Activated CD4-positive, alpha-beta T cell treated with anti-CD3 and anti-CD28 coated beads, Interleukin-2, Interleukin-4, amounts not matched to agents 100 ng/mL and 50 ng/mL, durations not matched to agents 16 hours and 8 hours (primary cell): ENCODE results near the gene PPFIBP1.
"Not testable (repeated sequence)": the region's sequence is repeated elsewhere in the genome, so short reads cannot be mapped to it uniquely, and the experiment has no call there.

Experiments used
- DNase-seq: peaks from one replicate; pipeline ENCODE4 v3.0.0-alpha.2; 2020; ENCODE audit warnings: low spot score

PPFIBP1 gene

DNA sequence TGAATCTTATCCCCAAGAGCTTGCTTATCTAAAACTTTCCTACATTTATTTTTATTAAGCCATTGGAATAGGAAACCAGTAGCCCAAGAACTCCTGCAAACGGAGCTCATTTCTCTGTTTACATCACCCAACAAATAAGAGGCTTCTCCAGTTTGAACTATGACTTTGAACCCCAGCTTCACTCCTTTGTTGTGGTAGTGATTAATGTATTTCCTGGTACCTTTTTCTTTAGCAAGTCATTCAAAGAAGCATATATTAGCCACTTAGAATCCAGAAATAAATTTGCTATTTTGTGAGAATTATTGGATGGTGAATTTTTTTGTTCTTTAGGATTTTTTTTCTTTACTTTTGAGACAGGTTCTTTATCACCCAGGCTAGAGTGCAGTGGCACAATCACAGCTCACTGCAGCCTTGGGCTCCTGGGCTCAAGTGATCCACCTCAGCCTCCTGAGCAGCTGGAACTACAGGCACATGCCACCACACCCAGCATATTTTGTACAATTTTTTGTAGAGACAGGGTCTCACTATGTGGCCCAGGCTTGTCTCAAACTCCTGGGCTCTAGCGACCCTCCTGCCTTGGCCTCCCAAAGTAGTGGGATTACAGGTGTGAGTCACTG, 104.0 kb downstream of the PPFIBP1 start:
- DNase-seq = peak; percentile 25

DNA sequence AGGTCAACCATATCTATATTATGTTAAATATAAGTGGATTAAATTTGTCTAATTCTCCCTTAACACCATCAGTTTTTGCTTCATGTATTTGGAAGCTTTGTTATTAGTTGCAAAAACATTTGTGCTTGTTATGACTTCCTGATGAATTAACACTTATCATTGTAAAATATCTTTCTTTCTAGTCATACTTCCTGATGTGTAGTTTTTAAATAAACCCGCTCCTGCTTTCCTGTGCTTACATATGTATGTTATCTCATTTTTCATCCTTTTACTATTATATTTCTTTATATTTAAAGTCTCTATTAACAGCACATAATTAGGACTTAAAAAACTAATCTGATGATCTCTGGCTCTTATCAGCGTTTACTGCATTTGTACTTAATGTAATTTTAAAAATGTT, 106.2 kb downstream of the PPFIBP1 start:
- not testable (repeated sequence) for DNase-seq

DNA sequence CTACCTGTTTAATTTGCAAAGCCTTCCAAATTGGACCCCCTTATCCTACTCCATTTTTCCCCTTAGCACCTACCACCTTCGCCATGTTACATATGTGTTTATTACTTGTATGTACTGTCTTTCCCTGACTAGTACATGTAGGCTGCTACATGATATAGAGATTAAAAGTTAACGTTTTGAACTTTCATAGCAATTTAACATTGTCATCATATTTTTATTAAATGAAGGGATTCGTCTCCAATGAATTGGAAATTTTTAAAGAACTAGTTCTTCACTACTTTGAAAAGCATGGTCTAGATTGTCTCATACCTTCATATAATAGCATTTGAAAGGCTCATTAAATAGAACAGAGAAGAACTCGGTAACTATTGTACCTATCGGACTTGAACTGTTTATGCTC, 107.4 kb downstream of the PPFIBP1 start:
- DNase-seq = no peak

DNA sequence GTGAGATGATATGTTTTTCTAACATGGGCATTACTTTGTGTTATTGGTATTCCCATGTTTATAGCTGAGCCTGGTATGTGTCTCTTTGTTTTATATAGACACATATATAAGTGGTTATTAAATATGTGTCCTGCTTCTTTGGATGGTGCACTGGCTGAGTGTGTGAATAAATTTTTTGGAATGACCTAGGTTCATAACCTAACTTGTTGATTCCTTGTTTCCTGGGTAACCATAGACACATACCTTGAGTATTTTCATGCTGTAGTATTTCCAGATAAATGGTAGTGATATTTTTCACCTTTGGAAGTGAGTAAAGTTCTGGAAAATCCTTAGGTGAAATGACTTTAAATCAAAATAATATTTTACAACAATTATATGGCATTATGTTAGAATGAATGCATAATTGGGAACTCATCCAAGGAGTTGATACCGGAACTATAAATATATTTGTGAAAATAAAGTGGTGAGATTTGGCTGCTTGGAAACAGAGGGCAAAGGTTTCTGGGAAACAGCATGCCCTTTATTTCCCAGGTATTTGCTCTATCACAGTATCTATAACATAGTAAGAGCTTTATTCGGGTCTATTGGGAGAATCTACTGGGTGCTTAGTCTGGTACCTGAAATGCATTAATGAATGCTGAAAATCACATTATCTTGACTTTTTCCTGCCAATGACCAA, 107.9 kb downstream of the PPFIBP1 start:
- DNase-seq = no peak

DNA sequence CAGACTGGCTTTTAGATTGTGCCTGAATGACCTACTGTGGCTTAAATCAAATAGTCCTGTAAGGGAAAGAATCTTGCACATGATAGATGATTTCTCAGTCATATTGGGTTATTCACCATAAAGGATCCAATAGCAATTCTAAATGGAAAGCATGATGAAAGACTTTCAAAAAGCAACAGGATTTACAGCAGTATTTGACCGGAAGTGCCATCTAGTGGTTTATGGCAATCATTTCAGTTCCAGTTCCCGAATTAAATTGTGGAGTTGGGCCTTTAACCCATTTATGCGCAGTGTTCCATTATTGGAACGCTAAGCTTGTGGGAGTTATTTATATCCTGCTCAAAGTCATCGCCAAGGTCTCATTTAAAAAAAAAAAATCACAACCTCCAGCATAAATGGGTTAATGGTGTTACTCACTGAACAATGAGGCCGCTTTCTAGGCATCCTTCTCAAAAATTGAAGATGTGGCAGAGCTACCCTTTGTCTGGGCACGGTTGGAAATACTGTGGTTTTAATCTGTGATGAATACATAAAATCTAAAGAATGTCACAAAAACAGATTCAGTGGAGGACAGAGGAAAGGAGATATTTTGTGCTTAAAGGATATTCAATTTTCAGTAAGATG, 111.5 kb downstream of the PPFIBP1 start:
- peak; percentile 29 for DNase-seq

DNA sequence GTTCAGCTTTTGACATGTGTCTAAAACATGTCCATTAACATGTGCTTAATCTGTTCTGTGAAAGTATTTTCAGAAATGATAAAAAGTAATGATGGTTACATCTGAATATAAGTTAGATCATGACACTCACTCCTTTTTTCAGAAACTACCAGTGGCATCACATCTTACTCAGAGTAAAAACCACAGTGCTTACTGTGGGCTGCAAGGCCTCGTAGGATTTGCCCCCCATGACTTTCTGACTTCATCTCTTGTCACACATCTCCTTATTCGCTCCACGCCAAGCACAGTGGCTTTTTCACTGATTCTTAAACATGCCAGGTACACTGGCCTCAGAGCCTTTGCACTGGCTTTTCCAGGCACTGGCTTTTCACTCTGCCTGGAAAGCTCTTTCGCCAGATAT, 112.6 kb downstream of the PPFIBP1 start:
- peak; percentile 41 for DNase-seq

DNA sequence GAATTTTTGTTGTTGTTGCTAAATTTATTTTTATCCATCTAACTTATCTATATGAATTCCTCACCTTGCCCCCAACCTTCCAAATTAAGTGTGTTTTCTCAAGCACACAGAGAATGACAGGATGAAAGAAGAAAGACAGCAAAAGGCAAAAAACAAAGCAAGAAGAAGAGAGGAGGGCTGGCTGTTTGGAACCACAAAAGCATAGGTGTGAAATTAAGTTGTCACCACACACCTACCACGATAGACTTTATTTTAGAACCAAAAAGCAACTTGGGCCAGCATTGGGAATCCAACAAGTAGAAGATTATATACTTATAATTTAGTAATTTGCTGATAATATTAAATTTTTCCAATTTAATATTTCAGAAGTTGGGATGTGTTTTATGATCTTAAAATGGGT, 113.5 kb downstream of the PPFIBP1 start:
- DNase-seq = no peak

DNA sequence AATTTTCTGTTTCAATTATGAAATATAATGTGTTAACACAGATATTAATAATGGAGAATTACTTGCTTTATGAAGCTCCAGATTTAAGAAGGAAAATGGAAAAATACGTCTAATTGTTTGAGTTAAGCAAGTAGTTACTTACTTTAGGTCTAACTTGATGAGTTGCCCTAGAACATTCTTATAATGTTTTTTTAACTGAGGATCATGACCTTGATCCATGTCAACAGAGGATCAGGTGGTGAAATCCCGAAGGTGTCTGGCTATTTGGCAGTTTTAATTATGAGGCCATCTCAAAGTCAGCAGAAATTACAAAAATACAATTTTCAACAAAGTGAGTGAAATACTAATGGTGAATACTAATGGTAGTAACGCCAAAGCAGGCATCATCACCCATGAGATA, 115.3 kb downstream of the PPFIBP1 start:
- DNase-seq = no peak

DNA sequence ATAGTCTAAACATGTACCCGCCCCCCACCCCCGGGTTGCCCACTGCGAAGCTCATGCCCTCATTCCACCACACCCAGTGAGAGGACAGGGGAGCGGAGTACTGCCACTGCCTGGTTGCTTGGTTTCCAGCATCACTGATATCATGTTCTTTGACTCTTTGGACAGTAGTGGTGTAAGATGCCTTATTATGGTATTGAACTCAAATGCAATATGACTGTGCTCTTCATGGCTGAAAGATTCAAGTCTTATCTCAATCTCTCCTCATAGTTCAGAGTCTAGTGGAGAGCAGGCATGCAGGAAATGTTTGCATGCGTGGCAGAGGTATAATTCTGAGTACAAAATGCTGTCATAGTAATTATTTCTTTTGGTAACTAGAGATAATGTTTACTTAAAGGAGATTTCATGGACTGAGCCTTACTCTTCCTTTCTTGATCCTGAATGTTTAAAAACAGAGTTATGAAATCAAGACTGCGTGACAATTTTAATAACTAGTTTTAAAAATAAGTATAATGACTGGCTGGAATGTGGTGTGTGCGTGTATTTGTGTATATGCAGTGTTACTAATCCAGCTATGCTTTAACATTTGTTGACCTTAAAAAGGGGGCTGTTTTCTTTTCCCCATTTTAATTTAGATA, 116.7 kb downstream of the PPFIBP1 start:
- not testable (repeated sequence) for DNase-seq

DNA sequence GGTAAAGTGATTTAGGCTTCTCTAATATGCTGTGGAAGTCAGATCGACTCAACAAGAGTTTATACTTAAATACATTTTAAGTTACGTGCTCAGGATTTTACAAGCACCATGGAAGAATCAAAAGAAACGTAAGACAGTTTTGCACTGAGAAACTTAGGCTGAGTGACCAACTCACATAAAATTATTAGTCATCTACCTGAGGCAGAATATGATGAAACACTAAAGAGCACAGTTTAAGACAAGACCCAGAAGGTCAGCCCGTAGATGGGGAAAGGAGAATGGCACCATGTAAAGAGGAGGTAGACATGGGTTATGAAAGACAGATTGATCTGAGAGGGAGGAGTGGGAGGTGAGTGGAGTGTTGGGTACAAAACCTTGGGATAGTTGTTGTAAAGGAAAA, 118.4 kb downstream of the PPFIBP1 start:
- not testable (repeated sequence) for DNase-seq

DNA sequence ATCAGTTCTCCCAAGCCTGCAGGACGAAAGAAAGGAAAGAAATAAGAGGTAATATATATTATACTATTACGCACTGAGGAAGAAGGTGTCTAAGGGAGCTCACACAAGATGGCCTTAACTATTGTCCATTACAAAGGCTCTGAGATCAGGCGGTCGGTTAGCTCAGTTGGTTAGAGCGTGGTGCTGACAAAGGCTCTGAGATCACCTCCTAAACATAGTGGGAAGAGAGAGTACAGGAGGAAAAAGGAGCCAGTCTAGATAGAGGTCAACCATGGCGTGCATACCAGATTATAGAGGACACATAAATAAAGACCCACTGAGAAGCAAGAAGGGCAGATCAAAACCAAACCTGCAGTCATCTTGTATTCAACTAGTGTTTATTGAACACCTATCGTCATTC, 118.9 kb downstream of the PPFIBP1 start:
- not testable (repeated sequence) for DNase-seq

DNA sequence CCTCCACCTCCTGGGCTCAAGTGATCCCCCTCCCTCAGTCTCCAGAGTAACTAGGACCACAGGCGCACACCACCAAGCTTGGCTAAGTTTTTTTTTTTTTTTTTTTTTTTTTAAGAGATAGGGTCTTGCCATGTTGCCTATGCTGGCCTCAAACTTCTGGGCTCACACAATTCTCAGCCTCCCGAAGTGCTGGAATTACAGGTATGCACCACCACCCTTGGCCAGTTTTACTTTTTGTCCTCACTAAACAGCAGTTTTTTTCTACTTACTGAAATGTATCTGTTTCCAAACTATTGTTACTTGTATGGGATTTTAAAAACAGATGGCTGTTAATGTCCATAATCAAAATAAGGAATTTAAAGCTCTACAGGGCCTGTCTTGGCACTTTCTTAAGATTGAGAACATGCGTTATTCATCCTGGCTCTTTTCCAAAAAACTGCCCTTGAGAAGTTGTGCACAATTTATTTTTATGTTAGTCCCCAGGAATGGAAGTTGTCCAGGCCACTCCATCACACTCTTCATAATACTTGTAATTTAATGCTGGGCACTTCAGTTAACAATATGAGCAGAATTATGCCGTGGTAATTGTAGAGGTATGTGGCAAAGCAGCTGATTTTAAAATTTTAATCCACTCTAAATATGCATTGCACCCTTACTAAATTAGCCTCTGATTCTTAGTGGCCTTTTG, 120.3 kb downstream of the PPFIBP1 start:
- DNase-seq = no peak

DNA sequence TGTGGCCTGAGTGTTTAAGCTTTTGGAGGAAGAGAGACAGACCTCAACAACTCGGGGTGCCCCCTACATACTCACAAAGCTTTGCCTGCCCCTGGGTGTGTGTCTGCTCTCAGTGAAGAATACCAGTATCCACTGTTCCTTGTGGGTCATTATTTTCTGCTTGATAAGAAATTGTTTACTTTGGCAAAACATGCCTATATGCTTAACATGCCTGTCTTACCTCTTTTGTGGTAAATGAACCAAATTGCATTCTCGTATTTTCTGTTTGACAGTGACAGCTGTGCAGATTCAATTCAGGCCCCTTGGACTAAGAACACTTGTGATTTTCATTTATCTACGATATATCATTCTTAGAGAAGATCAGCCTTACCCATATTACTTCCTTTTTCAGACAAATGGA, 121.7 kb downstream of the PPFIBP1 start:
- no peak for DNase-seq

DNA sequence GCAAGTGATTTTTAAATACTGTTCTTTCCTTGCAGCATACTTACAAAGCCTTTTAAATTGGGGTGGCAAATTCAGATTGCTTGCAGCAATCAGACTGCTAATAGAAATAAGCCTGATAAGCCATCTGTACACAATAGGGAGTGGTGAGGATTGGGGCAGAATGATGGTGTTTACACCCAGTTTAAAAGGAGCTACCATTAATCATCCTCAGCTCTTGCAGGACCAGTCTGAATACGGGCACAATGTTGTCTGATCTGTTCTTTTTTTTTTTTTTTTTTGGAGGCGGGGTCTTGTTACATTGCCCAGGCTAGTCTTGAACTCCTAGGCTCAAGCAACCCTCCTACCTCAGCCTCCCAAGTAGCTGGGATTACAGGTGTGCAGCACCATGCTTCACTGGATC, 122.1 kb downstream of the PPFIBP1 start:
- no peak for DNase-seq

DNA sequence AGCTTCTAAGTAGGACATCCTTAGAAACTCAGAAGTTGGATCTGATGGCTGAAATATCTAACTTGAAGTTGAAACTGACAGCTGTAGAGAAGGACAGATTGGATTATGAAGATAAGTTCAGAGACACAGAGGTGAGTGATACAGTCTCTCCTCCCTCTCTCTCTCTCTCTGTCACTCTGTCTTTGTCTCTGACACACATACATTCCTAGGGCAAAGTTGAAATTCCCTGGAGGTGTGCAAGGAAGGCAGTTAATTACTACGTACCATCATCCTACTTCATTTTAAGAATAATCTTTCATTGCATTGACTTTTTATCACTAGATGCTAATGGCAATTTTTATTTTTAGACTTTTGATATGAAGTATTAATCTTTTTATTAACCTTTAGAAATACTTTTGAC, 126.0 kb downstream of the PPFIBP1 start:
- DNase-seq = no peak

DNA sequence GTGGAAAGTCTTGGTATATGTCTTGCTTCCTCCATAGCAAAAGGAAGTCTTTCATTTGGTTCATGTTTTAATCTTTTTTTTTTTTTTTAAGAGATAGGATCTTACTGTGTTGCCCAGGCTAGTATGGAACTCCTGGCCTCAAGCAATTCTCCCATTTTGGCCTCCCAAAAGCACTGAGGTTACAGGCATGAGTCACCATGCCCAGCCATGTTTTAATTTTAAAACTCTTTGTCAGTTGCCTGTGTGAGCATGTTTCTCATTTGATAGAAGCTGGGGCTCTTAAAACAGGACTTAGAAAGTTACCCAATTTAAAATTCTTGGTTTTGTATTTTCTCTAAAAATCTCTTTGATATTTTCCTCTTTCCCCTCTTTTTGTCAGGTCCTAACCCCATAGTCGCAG, 127.2 kb downstream of the PPFIBP1 start:
- no peak for DNase-seq

DNA sequence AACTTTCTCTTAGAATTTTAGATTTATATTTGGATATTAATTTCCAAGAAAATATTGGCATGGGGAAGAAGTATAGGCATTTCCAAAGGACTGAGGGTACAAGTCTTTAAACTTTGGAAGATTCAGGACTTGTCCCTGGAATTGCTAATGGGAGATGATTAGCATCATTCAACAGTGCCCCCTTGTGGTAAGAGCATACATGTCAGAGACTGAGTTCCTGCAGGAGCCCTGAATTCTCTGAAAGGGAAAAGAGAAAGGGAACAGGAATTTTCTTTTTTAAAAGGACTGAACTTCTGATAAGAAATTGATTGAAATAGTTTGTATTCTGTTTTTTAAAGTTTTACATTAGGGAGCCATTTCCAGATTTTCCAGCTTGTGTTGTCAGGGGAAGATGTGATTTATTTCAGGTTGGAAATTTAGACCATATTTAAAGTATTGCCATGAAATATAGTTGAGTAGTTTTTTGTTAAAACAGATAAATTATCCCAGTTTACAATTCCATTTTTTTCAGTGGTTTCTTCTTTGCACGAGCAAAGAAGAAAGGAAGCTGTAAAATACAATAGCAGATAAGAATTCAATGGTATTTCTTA, 128.3 kb downstream of the PPFIBP1 start:
- peak; percentile 51 for DNase-seq

DNA sequence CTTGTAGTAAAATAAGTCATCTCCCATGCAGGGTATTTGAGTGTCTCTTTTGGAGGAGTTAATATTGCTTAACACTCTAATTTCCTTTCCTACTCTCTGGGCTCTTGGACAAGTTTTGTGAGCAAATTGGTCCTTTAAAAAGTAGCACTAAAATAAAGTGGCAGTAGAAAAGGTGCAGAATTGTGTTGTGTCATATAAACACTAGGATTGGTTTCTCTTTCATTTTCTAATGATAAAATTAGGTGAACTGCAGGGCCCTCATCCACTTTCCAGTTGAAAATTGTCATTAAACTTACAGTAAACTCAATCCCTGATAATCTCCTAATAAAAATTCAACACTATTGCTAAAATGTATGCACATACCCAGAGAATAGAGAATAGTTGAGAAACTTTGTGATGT, 129.7 kb downstream of the PPFIBP1 start:
- DNase-seq = no peak

DNA sequence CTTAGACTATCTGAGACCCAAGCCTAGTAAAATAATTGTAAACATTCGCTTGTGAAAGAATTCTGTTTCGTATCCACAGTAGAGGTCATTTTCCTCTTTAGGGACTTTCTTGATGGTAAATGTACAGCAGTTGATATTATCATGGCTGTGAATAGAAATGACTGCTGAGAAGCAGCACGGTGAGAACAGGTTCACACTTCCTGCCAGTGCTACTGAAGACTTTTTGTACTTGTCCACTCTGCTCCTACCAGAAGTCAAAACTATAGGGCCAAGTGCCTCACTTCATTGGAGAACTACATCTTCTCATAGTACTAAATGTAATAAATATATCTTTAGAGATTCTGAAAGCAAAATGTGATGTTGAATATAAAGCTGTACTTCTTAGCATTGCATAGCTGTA, 131.5 kb downstream of the PPFIBP1 start:
- DNase-seq = not testable (repeated sequence)

DNA sequence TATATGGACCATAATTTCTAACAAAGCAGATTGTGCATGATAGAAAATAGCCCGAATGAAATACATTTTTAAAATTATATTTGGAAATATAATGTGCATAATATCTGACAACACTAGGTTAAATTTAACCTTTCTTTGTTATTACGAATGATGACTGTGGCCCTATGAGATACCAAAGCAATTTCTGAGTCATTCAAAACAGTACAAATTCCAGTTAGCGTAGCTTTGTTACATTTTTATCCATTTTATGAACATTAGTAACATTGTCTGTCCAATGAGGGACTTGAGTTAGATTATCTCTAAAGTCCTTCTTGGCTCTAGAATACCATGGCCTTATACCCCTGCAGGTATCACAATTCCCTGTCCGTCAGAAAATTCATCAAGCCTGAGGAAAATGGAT, 133.3 kb downstream of the PPFIBP1 start:
- DNase-seq = no peak

DNA sequence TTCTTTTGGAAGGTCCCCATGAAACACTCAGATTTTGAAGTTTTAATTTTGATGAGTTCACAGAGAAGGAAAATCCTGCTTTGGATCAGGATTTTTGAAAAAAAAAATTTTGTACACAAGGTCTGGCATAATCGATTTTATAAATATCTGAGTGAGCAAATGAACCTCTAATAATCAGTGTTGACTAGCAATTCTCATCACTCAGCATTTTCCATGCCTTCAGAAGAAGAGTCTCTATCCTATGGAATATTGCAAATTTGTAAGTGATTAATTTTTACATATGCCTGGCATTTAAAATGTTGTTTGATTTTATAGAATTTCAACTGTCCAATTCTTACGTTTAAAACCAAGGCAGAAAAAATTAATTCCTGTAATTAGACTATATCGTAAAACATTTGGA, 141.7 kb downstream of the PPFIBP1 start:
- no peak for DNase-seq

DNA sequence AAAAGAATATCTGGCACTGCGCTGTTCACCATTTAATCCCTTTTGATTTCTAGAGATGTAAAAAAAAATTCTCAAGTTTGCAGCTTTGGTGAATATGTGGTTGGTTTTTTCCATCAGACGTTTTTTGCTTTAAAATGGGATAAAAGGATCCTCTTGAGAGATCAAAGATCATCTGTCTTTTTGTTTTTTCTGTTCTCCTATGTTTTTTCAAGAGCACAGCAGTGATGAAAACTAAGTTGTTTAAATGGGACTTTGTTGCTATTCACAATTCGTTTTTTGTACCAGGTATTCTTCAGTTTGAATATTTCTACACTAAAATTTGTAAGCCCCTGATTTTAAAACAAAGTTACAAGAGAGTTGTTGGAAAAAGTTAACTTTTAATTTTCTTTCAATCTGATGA, 142.5 kb downstream of the PPFIBP1 start:
- DNase-seq = no peak
